NCI-H128 (cell line): ENCODE data around the gene CDS2.

Source experiments
- DNase-seq: peaks from one replicate; lab custom pipeline; 2025; ENCODE audit not compliant: unreplicated experiment; lab: John Stamatoyannopoulos, UW

The CDS2 gene

GRCh38 chr20:5205348-5206210, 78.8 kb downstream of the CDS2 start:
- peak; percentile 29 for DNase-seq

- no peak for DNase-seq
These were observed 80.3 kb downstream of the CDS2 start for GRCh38 chr20:5207138-5207537.

- no peak for DNase-seq
These were observed 85.3 kb downstream of the CDS2 start for GRCh38 chr20:5211803-5212714.

GRCh38 chr20:5212907-5213487, 86.2 kb downstream of the CDS2 start:
- DNase-seq, result no peak

GRCh38 chr20:5214826-5215225, 88.0 kb downstream of the CDS2 start:
- DNase-seq, result no peak

GRCh38 chr20:5215672-5216304, 89.0 kb downstream of the CDS2 start:
- DNase-seq, result no peak

GRCh38 chr20:5216663-5217062, 89.9 kb downstream of the CDS2 start:
- DNase-seq, result no peak

- no peak for DNase-seq
These were observed 90.8 kb downstream of the CDS2 start for GRCh38 chr20:5217616-5218015.

GRCh38 chr20:5220321-5221060, 93.7 kb downstream of the CDS2 start:
- no peak for DNase-seq

GRCh38 chr20:5221061-5221430, 94.2 kb downstream of the CDS2 start:
- DNase-seq, result no peak

- DNase-seq, result peak; percentile 4
These were observed 96.3 kb downstream of the CDS2 start for GRCh38 chr20:5222919-5223634.

GRCh38 chr20:5230544-5230943, 103.7 kb downstream of the CDS2 start:
- no peak for DNase-seq

GRCh38 chr20:5234158-5234557, 107.3 kb downstream of the CDS2 start:
- DNase-seq, result no peak

GRCh38 chr20:5234978-5235377, 108.2 kb downstream of the CDS2 start:
- DNase-seq, result no peak
